Mucosa of descending colon (tissue), 3 donors: ENCODE data around the gene CNTN2. TPM values are rescaled to one million over a fixed set of nuclear protein-coding genes. Genes with fewer than 3 reads are reported as not detected.

Source experiments
- ATAC-seq: fragments of 200-7000 bp; cut with Tn5 transposase; one replicate; pipeline ENCODE4 v1.9.1; 2020; ENCODE audit warnings: mild to moderate bottlenecking, moderate library complexity
- DNase-seq, 3 donors: peaks; one replicate each; pipeline ENCODE4 v3.0.0-alpha.2; 2020
- H3K36me3 ChIP-seq: fragments of 200-600 bp; one replicate; pipeline ENCODE4 v1.8.0; 2021; ENCODE audit warnings: low read depth, mild to moderate bottlenecking
- H3K4me1 ChIP-seq: fragments of 200-600 bp; one replicate; pipeline ENCODE4 v1.8.0; 2021; ENCODE audit warnings: low read depth, mild to moderate bottlenecking
- H3K4me3 ChIP-seq: fragments of 200-600 bp; one replicate; pipeline ENCODE4 v1.8.0; 2021; ENCODE audit warnings: mild to moderate bottlenecking
- H3K9me3 ChIP-seq: fragments of 200-600 bp; one replicate; pipeline ENCODE4 v1.8.0; 2021; ENCODE audit warnings: mild to moderate bottlenecking
- CTCF ChIP-seq: fragments of 200-600 bp; IDR thresholded peaks from one replicate; pipeline ENCODE4 v1.8.0; 2022; ENCODE audit warnings: antibody characterized with exemption, mild to moderate bottlenecking
- intact Hi-C, 2 donors: fragments of 100-400 bp; cut with DNase I in 1 of 2; cut with micrococcal nuclease in 1 of 2; formaldehyde crosslinking; loops; one replicate each; pipeline versions ENCODE4 v1.11.0 to v1.11.1; 2022; cut with DNase I, micrococcal nuclease
- total RNA-seq, 3 donors: library from RNA; stranded (reverse); fragmentation: NEBNext Ultra II Directional in 2 of 3; extraction: Animal tissue kit (Norgen Biotek cat#: 25700) in 2 of 3; gene quantifications; one replicate each; pipeline versions ENCODE4 v1.2.1 to v1.2.4, GENCODE V29; 2021 to 2023
- donor health status: DM: no; HTN: no; CAD: no; lungs with moderate emphysema.
- donor health status: DM: no; HTN: no; CAD: no.
- donor health status: DM: no; HTN: yes; CAD: no.

Gene CNTN2
- total RNA-seq, 3 donors from 2014 or later = 0.43 to 6.8 (median 0.51) TPM

- DNase-seq (no peak), ATAC-seq (no peak)
- H3K36me3 ChIP-seq = no peaks in the 10 kb centered on the region
- no peak for TF ChIP-seq CTCF
- intact Hi-C loops = no loop called here
- H3K4me1 ChIP-seq = no peaks in the 10 kb centered on the region
- H3K4me3 ChIP-seq = no peak overlapping the region
- no peaks in the 10 kb centered on the region for H3K9me3 ChIP-seq
These were observed 34.3 kb downstream of the CNTN2 start for GRCh38 chr1:205077158-205077933.

GRCh38 chr1:205077934-205078311, 34.9 kb downstream of the CNTN2 start:
- no peak for TF ChIP-seq CTCF
- Histone ChIP-seq H3K4me3 (no peak overlapping the region), H3K9me3 (no peaks in the 10 kb centered on the region), H3K4me1 (no peaks in the 10 kb centered on the region), H3K36me3 (no peaks in the 10 kb centered on the region)
- ATAC-seq (no peak), DNase-seq (no peak)
- intact Hi-C loops = no loop called here

GRCh38 chr1:205082431-205082830, 39.4 kb downstream of the CNTN2 start:
- DNase-seq (no peak), ATAC-seq (no peak)
- Histone ChIP-seq H3K9me3 (no peaks in the 10 kb centered on the region), H3K36me3 (no peaks in the 10 kb centered on the region), H3K4me3 (no peak overlapping the region), H3K4me1 (no peaks in the 10 kb centered on the region)
- intact Hi-C loops = no loop called here
- no peak for TF ChIP-seq CTCF

- intact Hi-C loops = no loop called here
- H3K9me3 ChIP-seq = no peaks in the 10 kb centered on the region
- ATAC-seq = no peak
- H3K4me1 ChIP-seq = no peaks in the 10 kb centered on the region
- no peak for TF ChIP-seq CTCF
- no peak for DNase-seq
- H3K4me3 ChIP-seq = no peak within 1 kb of the TSS
- no peaks in the 10 kb centered on the region for H3K36me3 ChIP-seq
These were observed 41.3 kb downstream of the CNTN2 start, which contains the start of gene TMEM81 for GRCh38 chr1:205084360-205084759. TMEM81 (minus strand) TSS chr1:205084460; CDS start chr1:205084320, 140 bp downstream.

GRCh38 chr1:205088341-205088740, 45.3 kb downstream of the CNTN2 start:
- H3K4me3 ChIP-seq = no peak overlapping the region
- no peaks in the 10 kb centered on the region for H3K4me1 ChIP-seq
- H3K9me3 ChIP-seq = no peaks in the 10 kb centered on the region
- no peak for ATAC-seq
- intact Hi-C loops = no loop called here
- DNase-seq = no peak
- TF ChIP-seq CTCF = no peak
- H3K36me3 ChIP-seq = no peaks in the 10 kb centered on the region
